ENCODE results near the gene TMEM190. TPM values are rescaled to one million over a fixed set of nuclear protein-coding genes. Genes with fewer than 3 reads are reported as not detected.

Gene TMEM190
- total and polyA plus RNA-seq, 3 donors from 2014 or later = 12.9 to 35.4 (median 19.2) TPM

- Histone ChIP-seq H3K9me3 (no peaks in the 10 kb centered on the region), H3K36me3 (ENCODE audit: low read depth, missing control alignments) (no peaks in the 10 kb centered on the region), H3K4me3 (no peak overlapping the region), H3K27ac (no peak overlapping the region), H3K4me1 (no peaks in the 10 kb centered on the region), H3K27me3 (no peaks in the 10 kb centered on the region)
- intact Hi-C loops (cut with DNase I; ENCODE audit: low total_unique reads) = no loop called here
- DNase-seq = no peak
- no peak for TF ChIP-seq CTCF (IDR thresholded peaks at IDR 0.05)
- TF ChIP-seq POLR2A (IDR thresholded peaks at IDR 0.05) = no peak
- 82 to 83% methylated on average over 12 to 13 of the region's 13 CpGs for WGBS, 2 donors
Observed at GRCh38 chr19:55423225-55424005, 46.8 kb downstream of the TMEM190 start.

DNA sequence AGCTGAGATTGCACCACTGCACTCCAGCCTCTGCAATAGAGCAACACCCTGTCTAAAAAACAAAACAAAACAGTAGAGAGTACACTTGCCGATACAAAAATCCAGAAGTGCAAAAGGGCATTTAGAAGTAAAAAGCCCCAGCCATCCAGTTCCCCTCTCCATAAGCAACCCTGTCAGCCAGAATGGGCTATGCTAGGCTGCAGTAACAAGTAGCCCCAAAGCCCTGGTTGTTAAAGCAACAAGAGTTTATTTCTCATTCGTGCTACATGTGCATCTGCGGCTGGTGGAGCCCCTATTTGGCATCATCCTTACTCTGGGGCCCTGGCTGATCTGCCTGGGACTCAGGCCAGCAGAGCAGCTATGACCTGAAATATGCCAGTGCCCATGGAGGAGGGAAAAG is 47.9 kb downstream of the TMEM190 start:
- Histone ChIP-seq H3K36me3 (ENCODE audit: low read depth, missing control alignments) (no peaks in the 10 kb centered on the region), H3K9me3 (no peaks in the 10 kb centered on the region), H3K4me3 (no peak overlapping the region), H3K27me3 (no peaks in the 10 kb centered on the region), H3K4me1 (no peaks in the 10 kb centered on the region), H3K27ac (no peak overlapping the region)
- TF ChIP-seq POLR2A (IDR thresholded peaks at IDR 0.05) (no peak), CTCF (IDR thresholded peaks at IDR 0.05) (no peak)
- DNase-seq = no peak
- intact Hi-C loops (cut with DNase I; ENCODE audit: low total_unique reads) = no loop called here
- WGBS, 2 donors = 81% methylated on average over 3 of the region's 3 CpGs

- Histone ChIP-seq H3K27ac (no peak overlapping the region), H3K4me3 (no peak overlapping the region), H3K36me3 (ENCODE audit: low read depth, missing control alignments) (no peaks in the 10 kb centered on the region), H3K27me3 (no peaks in the 10 kb centered on the region), H3K4me1 (no peaks in the 10 kb centered on the region), H3K9me3 (no peaks in the 10 kb centered on the region)
- 51 to 81% methylated on average over 2 of the region's 2 CpGs for WGBS, 2 donors
- intact Hi-C loops (cut with DNase I; ENCODE audit: low total_unique reads) = no loop called here
- peak; percentile 48 for DNase-seq
- TF ChIP-seq CTCF (IDR thresholded peaks at IDR 0.05) (no peak), POLR2A (IDR thresholded peaks at IDR 0.05) (no peak)
Observed at GRCh38 chr19:55426042-55426441, 49.4 kb downstream of the TMEM190 start.

Other genes starting within 250 kb of the TMEM190 start
- 10 to 100 TPM; 13.0 to 14.5 TPM for gene TNNT1, start 227.6 kb upstream of the TMEM190 start, total RNA-seq
- 84.0 TPM for gene TNNT1, start 227.6 kb upstream of the TMEM190 start, polyA plus RNA-seq (ENCODE audit: insufficient read depth, low read depth, low replicate concordance)
- 10 to 100 TPM; 14.2 to 30.3 TPM for gene TNNI3, start 219.1 kb upstream of the TMEM190 start, total RNA-seq
- gene TNNI3, start 219.1 kb upstream of the TMEM190 start, polyA plus RNA-seq (ENCODE audit: insufficient read depth, low read depth, low replicate concordance) = 20.8 TPM
- 100 to 1,000 TPM in 1 of 2 donors, 10 to 100 TPM in 1; 69.9 to 102 TPM for gene DNAAF3, start 210.2 kb upstream of the TMEM190 start, total RNA-seq
- 173 TPM for gene DNAAF3, start 210.2 kb upstream of the TMEM190 start, polyA plus RNA-seq (ENCODE audit: insufficient read depth, low read depth, low replicate concordance)
- gene SYT5, start 196.5 kb upstream of the TMEM190 start, total RNA-seq = 1 to 10 TPM; 1.6 to 5.0 TPM
- gene SYT5, start 196.5 kb upstream of the TMEM190 start, polyA plus RNA-seq (ENCODE audit: insufficient read depth, low read depth, low replicate concordance) = 11.7 TPM
- 10 to 100 TPM in 1 of 2 donors, 1 to 10 TPM in 1; 6.0 to 11.3 TPM for gene PTPRH, start 167.3 kb upstream of the TMEM190 start, total RNA-seq
- 1.6 TPM for gene PTPRH, start 167.3 kb upstream of the TMEM190 start, polyA plus RNA-seq (ENCODE audit: insufficient read depth, low read depth, low replicate concordance)
- gene TMEM86B, start 148.1 kb upstream of the TMEM190 start, total RNA-seq = 10 to 100 TPM; 13.4 to 13.9 TPM
- gene TMEM86B, start 148.1 kb upstream of the TMEM190 start, polyA plus RNA-seq (ENCODE audit: insufficient read depth, low read depth, low replicate concordance) = 12.8 TPM
- gene PPP6R1, start 117.8 kb upstream of the TMEM190 start, total RNA-seq = 100 to 1,000 TPM; 178 to 179 TPM
- gene PPP6R1, start 117.8 kb upstream of the TMEM190 start, polyA plus RNA-seq (ENCODE audit: insufficient read depth, low read depth, low replicate concordance) = 217 TPM
- gene HSPBP1, start 96.7 kb upstream of the TMEM190 start, total RNA-seq = 10 to 100 TPM; 43.5 to 48.2 TPM
- 42.7 TPM for gene HSPBP1, start 96.7 kb upstream of the TMEM190 start, polyA plus RNA-seq (ENCODE audit: insufficient read depth, low read depth, low replicate concordance)
- 10 to 100 TPM; 14.9 to 20.7 TPM for gene BRSK1, start 92.8 kb upstream of the TMEM190 start, total RNA-seq
- 12.8 TPM for gene BRSK1, start 92.8 kb upstream of the TMEM190 start, polyA plus RNA-seq (ENCODE audit: insufficient read depth, low read depth, low replicate concordance)
- gene TMEM150B, start 51.5 kb upstream of the TMEM190 start, total RNA-seq = 1 to 10 TPM in 1 of 2 donors, not detected in 1; 2.2 TPM
- 0.98 TPM for gene TMEM150B, start 51.5 kb upstream of the TMEM190 start, polyA plus RNA-seq (ENCODE audit: insufficient read depth, low read depth, low replicate concordance)
- 10 to 100 TPM; 48.8 to 62.9 TPM for gene KMT5C, start 37.0 kb upstream of the TMEM190 start, total RNA-seq
- 14.6 TPM for gene KMT5C, start 37.0 kb upstream of the TMEM190 start, polyA plus RNA-seq (ENCODE audit: insufficient read depth, low read depth, low replicate concordance)
- gene COX6B2, start 22.1 kb upstream of the TMEM190 start, total RNA-seq = 10 to 100 TPM; 27.9 to 47.5 TPM
- gene COX6B2, start 22.1 kb upstream of the TMEM190 start, polyA plus RNA-seq (ENCODE audit: insufficient read depth, low read depth, low replicate concordance) = 171 TPM
- gene GARIN5B, start 13.6 kb upstream of the TMEM190 start, total RNA-seq = 10 to 100 TPM; 11.3 to 28.2 TPM
- 49.6 TPM for gene GARIN5B, start 13.6 kb upstream of the TMEM190 start, polyA plus RNA-seq (ENCODE audit: insufficient read depth, low read depth, low replicate concordance)
- 1 to 10 TPM; 2.0 to 2.1 TPM for gene IL11, start 6.4 kb upstream of the TMEM190 start, total RNA-seq
- gene IL11, start 6.4 kb upstream of the TMEM190 start, polyA plus RNA-seq (ENCODE audit: insufficient read depth, low read depth, low replicate concordance) = 1.2 TPM
- 1 to 10 TPM; 1.7 to 6.4 TPM for gene TMEM238, start 7.5 kb downstream of the TMEM190 start, total RNA-seq
- 0.91 TPM for gene TMEM238, start 7.5 kb downstream of the TMEM190 start, polyA plus RNA-seq (ENCODE audit: insufficient read depth, low read depth, low replicate concordance)
- 100 to 1,000 TPM; 284 to 624 TPM for gene RPL28, start 9.1 kb downstream of the TMEM190 start, total RNA-seq
- gene RPL28, start 9.1 kb downstream of the TMEM190 start, polyA plus RNA-seq (ENCODE audit: insufficient read depth, low read depth, low replicate concordance) = 1,024 TPM
- 100 to 1,000 TPM; 150 to 188 TPM for gene UBE2S, start 31.0 kb downstream of the TMEM190 start, total RNA-seq
- gene UBE2S, start 31.0 kb downstream of the TMEM190 start, polyA plus RNA-seq (ENCODE audit: insufficient read depth, low read depth, low replicate concordance) = 272 TPM
- gene SHISA7, start 66.5 kb downstream of the TMEM190 start, total RNA-seq = 1 to 10 TPM in 1 of 2 donors, under 1 TPM in 1; 0.43 to 1.0 TPM
- gene SHISA7, start 66.5 kb downstream of the TMEM190 start, polyA plus RNA-seq (ENCODE audit: insufficient read depth, low read depth, low replicate concordance) = 0.45 TPM
- gene ISOC2, start 84.8 kb downstream of the TMEM190 start, total RNA-seq = 10 to 100 TPM; 79.1 to 98.5 TPM
- 107 TPM for gene ISOC2, start 84.8 kb downstream of the TMEM190 start, polyA plus RNA-seq (ENCODE audit: insufficient read depth, low read depth, low replicate concordance)
- gene C19orf85, start 87.9 kb downstream of the TMEM190 start, total RNA-seq = not detected
- gene C19orf85, start 87.9 kb downstream of the TMEM190 start, polyA plus RNA-seq (ENCODE audit: insufficient read depth, low read depth, low replicate concordance) = not detected
- 10 to 100 TPM; 31.3 to 53.7 TPM for gene ZNF628, start 99.8 kb downstream of the TMEM190 start, total RNA-seq
- gene ZNF628, start 99.8 kb downstream of the TMEM190 start, polyA plus RNA-seq (ENCODE audit: insufficient read depth, low read depth, low replicate concordance) = 33.8 TPM
- 10 to 100 TPM; 12.0 to 16.0 TPM for gene NAT14, start 108.4 kb downstream of the TMEM190 start, total RNA-seq
- 17.3 TPM for gene NAT14, start 108.4 kb downstream of the TMEM190 start, polyA plus RNA-seq (ENCODE audit: insufficient read depth, low read depth, low replicate concordance)
- gene SSC5D, start 111.6 kb downstream of the TMEM190 start, total RNA-seq = 1 to 10 TPM; 6.4 to 6.9 TPM
- 10.7 TPM for gene SSC5D, start 111.6 kb downstream of the TMEM190 start, polyA plus RNA-seq (ENCODE audit: insufficient read depth, low read depth, low replicate concordance)
- gene SBK2, start 160.3 kb downstream of the TMEM190 start, total RNA-seq = under 1 TPM; 0.87 to 0.99 TPM
- 1.3 TPM for gene SBK2, start 160.3 kb downstream of the TMEM190 start, polyA plus RNA-seq (ENCODE audit: insufficient read depth, low read depth, low replicate concordance)
- under 1 TPM; 0.39 to 0.81 TPM for gene SBK3, start 168.7 kb downstream of the TMEM190 start, total RNA-seq
- 0.34 TPM for gene SBK3, start 168.7 kb downstream of the TMEM190 start, polyA plus RNA-seq (ENCODE audit: insufficient read depth, low read depth, low replicate concordance)
- 1 to 10 TPM; 4.0 to 7.2 TPM for gene ZNF579, start 204.0 kb downstream of the TMEM190 start, total RNA-seq
- gene ZNF579, start 204.0 kb downstream of the TMEM190 start, polyA plus RNA-seq (ENCODE audit: insufficient read depth, low read depth, low replicate concordance) = 4.3 TPM
- 10 to 100 TPM; 16.5 to 17.4 TPM for gene FIZ1, start 222.7 kb downstream of the TMEM190 start, total RNA-seq
- 8.5 TPM for gene FIZ1, start 222.7 kb downstream of the TMEM190 start, polyA plus RNA-seq (ENCODE audit: insufficient read depth, low read depth, low replicate concordance)
- gene ZNF524, start 223.5 kb downstream of the TMEM190 start, total RNA-seq = 10 to 100 TPM; 25.0 to 29.4 TPM
- 8.5 TPM for gene ZNF524, start 223.5 kb downstream of the TMEM190 start, polyA plus RNA-seq (ENCODE audit: insufficient read depth, low read depth, low replicate concordance)
- 10 to 100 TPM; 12.2 to 14.5 TPM for gene ZNF865, start 228.8 kb downstream of the TMEM190 start, total RNA-seq
- gene ZNF865, start 228.8 kb downstream of the TMEM190 start, polyA plus RNA-seq (ENCODE audit: insufficient read depth, low read depth, low replicate concordance) = 4.7 TPM
- 10 to 100 TPM; 10.3 to 13.0 TPM for gene ZNF784, start 247.7 kb downstream of the TMEM190 start, total RNA-seq
- 6.6 TPM for gene ZNF784, start 247.7 kb downstream of the TMEM190 start, polyA plus RNA-seq (ENCODE audit: insufficient read depth, low read depth, low replicate concordance)